SK-N-MC (cell line): ENCODE measurements around the gene SAMD8.
"Not testable (repeated sequence)": the region's sequence is repeated elsewhere in the genome, so short reads cannot be mapped to it uniquely, and the experiment has no call there.

Source experiments
- DNase-seq: peaks from one replicate; pipeline ENCODE4 v3.0.0-alpha.2; 2011; ENCODE audit warnings: low read depth, low spot score
- H3K27ac ChIP-seq: fragments of 200-600 bp; sonication (generic); 2 replicates; pipeline ENCODE4 v1.5.1; 2016; ENCODE audit warnings: mixed run types
- H3K36me3 ChIP-seq: fragments of 200-600 bp; sonication (generic); 2 replicates; pipeline ENCODE4 v1.6.1; 2017; ENCODE audit warnings: antibody characterized with exemption, low read length, mixed read lengths; ENCODE audit not compliant: insufficient read depth
- H3K4me3 ChIP-seq: fragments of 200-600 bp; sonication (generic); 2 replicates; pipeline ENCODE4 v1.5.1; 2016
- H3K9ac ChIP-seq: fragments of 200-600 bp; sonication (generic); 2 replicates; pipeline ENCODE4 v1.8.0; 2017; ENCODE audit warnings: mixed run types, mixed read lengths; ENCODE audit not compliant: insufficient read length
- H3K9me3 ChIP-seq: fragments of 200-600 bp; sonication (generic); 2 replicates; pipeline ENCODE4 v1.6.1; 2017; ENCODE audit warnings: low read depth, mild to moderate bottlenecking, antibody characterized with exemption, low read length, moderate library complexity, mixed read lengths
- EZH2 ChIP-seq: fragments of 200-600 bp; sonication (generic); IDR thresholded peaks from one replicate; pipeline ENCODE4 v1.6.1; 2017; ENCODE audit warnings: antibody characterized with exemption
- FOXP2 ChIP-seq: optimal IDR thresholded peaks from 2 replicates; pipeline ENCODE3; 2011; ENCODE audit warnings: mild to moderate bottlenecking, moderate library complexity; ENCODE audit not compliant: insufficient read depth; ENCODE audit errors: extremely low read length, control extremely low read depth
- POLR2AphosphoS5 ChIP-seq: IDR thresholded peaks from 2 replicates; pipeline ENCODE4 v1.6.1; 2012; ENCODE audit warnings: mild to moderate bottlenecking, low read depth, low read length, borderline replicate concordance

Gene SAMD8

DNA sequence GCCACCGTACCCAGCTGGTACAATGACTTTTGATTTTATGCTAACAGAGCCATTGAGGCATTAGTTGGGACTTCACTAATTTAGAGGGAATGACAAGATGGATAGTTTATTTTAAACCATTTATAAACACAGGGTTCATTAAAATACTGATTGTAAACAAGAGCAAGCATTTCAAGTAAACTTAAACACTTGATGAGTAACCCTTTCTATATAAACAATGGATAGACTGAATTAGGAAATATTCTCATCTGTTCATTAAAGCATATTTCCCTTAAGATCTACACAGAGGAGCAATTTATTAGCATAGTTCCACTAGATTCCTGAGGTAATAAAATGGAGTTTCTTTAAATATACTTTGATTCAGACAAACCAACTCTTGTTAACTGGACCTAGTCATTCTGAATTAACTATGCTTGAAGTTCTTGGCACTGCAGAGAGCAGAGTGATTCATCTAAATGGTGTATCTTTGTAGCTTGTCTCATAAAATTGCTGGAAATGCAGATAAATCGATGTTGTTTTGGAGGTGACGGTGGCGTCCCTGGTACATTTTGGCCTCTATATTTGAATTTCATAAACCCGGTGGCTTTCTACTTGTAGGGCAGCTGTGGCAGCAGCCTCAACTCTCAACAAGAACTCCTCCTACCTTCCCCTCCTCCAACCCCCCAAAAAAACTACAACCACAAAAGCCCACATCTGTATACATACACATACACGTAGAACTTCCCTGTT is 83.7 kb downstream of the SAMD8 start:
- TF ChIP-seq POLR2AphosphoS5 (no peak), EZH2 (no peak), FOXP2 (no peak)
- no peak overlapping the region for H3K9ac ChIP-seq
- no peak overlapping the region for H3K4me3 ChIP-seq
- H3K9me3 ChIP-seq = no peaks in the 10 kb centered on the region
- no peak for DNase-seq
- no peaks in the 10 kb centered on the region for H3K36me3 ChIP-seq
- no peak overlapping the region for H3K27ac ChIP-seq

DNA sequence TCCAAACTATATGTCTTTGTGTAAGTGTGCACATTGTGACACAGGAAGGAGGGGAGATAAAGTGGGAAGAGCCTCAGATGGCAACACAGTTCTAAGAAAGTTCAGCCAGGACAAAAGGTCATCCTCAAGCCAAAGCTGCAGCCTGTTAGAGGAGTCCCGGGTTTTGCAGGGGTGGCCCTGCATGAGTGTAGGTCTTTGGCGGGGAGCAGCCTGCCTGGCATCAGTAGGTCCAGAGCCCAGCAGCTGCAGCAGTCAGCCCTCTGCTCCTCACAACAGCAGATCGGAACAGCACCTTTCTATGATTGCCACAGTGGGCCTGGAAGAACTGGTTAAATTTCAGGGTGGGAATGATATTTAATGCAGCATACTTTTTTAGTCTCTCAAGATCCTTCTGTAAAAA is 85.6 kb downstream of the SAMD8 start:
- Histone ChIP-seq H3K9ac (no peak overlapping the region), H3K36me3 (no peaks in the 10 kb centered on the region), H3K4me3 (no peak overlapping the region), H3K27ac (no peak overlapping the region), H3K9me3 (no peaks in the 10 kb centered on the region)
- DNase-seq = no peak
- no peak for TF ChIP-seq FOXP2
- no peak for TF ChIP-seq POLR2AphosphoS5
- TF ChIP-seq EZH2 = no peak

DNA sequence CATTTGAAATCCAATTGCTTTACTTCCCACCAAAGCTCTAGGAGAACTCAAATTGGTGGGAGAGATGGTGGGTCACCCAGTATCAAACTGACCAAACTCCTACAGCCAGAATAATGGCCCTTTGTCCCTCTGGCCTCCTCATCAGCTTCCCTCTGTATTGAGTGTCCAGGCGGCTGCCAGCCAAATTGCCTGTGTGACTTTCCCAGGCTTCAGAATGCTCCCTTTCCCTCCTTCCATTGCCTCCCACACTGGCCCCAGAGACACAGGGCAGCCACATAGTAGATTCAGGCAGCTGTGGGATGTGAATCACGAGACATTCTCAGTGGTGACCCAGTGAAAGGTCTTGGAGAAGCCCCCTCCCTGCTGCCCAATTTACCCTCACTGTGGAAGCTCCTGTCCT is 86.5 kb downstream of the SAMD8 start:
- DNase-seq = no peak
- no peak for TF ChIP-seq POLR2AphosphoS5
- H3K9ac ChIP-seq = no peak overlapping the region
- H3K4me3 ChIP-seq = no peak overlapping the region
- no peaks in the 10 kb centered on the region for H3K9me3 ChIP-seq
- no peak overlapping the region for H3K27ac ChIP-seq
- no peaks in the 10 kb centered on the region for H3K36me3 ChIP-seq

DNA sequence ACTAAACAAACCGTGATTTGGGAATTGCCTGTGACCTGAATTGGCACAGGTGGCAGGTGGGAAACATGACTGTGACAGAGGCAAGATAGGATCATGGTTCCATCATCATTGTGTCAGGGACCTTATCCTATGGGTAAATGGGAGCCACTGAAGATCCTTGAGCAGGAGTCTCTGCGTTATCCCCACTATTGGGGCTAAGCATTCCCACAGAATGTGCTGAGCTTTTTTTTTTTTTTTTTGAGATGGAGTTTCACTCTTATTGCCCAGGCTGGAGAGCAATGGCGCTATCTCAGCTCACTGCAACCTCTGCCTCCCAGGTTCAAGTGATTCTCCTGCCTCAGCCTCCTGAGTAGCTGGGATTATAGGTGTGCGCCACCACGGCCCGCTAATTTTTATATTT is 88.5 kb downstream of the SAMD8 start:
- not testable (repeated sequence) for H3K9ac ChIP-seq, H3K36me3 ChIP-seq, DNase-seq, H3K4me3 ChIP-seq, H3K9me3 ChIP-seq, H3K27ac ChIP-seq

DNA sequence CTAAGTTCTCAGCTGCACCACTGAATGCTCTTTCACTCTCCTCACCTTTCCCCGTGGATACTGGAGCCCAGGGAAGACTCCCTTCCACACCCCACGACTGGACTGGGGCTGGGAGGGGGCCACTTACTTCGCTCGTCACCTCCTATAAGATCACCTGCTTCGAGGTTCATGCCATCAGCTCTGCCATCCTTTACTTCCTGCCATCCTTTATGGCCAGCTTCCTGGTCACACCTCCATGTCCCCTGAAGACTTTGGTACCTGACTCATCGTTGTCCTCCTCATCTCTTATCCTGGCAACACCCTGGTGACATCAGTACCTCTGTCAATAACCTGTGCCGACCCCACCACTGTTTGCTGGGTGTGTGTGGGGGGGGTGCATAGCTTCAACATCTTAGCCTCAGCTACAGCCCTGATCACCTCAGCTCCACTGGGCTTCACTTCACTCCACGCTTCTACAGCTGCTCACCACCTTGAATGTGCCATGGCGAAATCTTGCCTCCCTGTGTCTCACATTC is 90.4 kb downstream of the SAMD8 start:
- no peak overlapping the region for H3K4me3 ChIP-seq
- no peak for TF ChIP-seq EZH2
- TF ChIP-seq FOXP2 = no peak
- no peak overlapping the region for H3K27ac ChIP-seq
- H3K36me3 ChIP-seq = no peaks in the 10 kb centered on the region
- DNase-seq = no peak
- no peak overlapping the region for H3K9ac ChIP-seq
- no peaks in the 10 kb centered on the region for H3K9me3 ChIP-seq

DNA sequence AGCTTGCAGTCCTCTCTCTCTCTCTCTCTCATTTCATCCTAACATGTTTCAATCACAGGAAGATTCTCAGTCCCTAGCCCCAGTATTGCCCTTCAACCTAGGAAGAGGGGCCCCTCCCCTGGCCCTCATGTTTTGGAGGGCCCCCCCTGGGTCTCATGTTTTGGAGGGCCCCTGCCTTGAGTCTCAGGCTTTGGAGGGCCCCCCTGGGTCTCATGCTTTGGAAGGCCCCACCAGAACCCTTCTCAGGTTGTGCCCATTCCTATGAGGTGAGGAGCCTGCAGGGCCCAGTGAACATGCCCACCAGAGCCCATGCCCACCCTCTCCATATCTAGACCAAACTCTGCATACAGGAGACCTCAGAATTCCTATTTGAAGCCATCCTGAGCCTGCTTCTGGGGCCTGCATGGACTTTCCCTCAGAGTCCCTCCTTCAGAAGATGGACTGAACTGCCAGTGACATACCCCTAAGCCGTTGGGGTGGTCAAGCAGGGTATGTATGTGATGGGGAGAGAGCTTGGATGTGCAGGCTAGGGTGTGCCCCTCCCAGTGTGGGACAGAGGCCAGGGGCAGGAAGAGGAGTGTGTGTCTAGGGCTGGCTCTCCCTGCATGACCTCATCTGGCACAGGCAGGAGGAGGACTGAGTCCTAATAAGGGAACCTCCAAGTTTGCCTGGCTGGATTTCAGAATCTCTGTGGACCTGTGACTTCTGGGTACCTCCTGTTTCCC is 91.0 kb downstream of the SAMD8 start:
- H3K36me3 ChIP-seq = no peaks in the 10 kb centered on the region
- no peak for TF ChIP-seq FOXP2
- TF ChIP-seq POLR2AphosphoS5 = no peak
- H3K9me3 ChIP-seq = no peaks in the 10 kb centered on the region
- no peak overlapping the region for H3K4me3 ChIP-seq
- DNase-seq = no peak
- H3K9ac ChIP-seq = no peak overlapping the region
- H3K27ac ChIP-seq = no peak overlapping the region

DNA sequence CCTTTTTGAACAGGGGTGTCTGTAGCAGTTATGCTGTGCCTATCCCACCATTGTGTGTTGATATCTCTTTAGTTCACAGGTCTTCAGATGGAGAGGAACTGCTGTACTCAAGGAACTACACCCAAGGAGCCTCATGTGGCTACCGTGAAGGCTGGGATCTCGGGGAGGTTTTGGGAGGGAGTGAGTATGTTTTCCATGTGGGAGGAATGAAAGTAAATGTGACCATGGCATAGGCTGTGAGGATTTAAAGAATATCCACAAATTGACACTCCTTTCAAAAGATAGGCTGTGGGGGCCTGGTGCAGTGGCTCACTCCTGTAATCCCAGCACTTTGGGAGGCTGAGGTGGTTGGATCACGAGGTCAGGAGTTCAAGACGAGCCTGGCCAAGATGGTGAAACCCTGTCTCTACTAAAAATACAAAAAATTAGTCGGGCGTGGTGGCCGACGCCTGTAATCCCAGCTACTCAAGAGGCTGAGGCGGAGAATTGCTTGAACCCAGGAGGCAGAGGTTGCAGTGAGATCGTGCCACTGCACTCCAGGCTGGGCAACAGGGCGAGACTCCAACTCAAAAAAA is 91.7 kb downstream of the SAMD8 start:
- not testable (repeated sequence) for H3K4me3 ChIP-seq, H3K27ac ChIP-seq, H3K9ac ChIP-seq, DNase-seq, H3K9me3 ChIP-seq, H3K36me3 ChIP-seq

DNA sequence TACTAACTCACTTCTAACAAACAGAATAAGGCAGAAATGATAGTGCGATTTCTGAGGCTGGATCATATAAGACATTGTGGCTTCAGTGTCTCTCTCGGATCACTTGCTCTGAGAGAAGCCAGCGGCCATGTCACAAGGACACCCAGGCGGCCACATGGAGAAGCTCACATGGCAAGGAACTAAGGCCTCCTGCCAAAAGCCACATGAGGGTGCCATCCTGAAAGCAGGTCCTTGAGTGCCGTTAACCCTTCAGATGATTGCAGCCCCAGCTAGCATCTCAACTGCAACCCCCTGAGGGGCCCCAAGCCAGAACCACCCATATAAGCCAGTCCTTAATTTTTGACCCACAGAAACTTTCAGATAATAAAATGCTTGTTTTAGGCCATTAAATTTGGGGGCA is 92.3 kb downstream of the SAMD8 start:
- Histone ChIP-seq H3K9me3 (no peaks in the 10 kb centered on the region), H3K4me3 (no peak overlapping the region), H3K36me3 (no peaks in the 10 kb centered on the region), H3K9ac (no peak overlapping the region), H3K27ac (no peak overlapping the region)
- TF ChIP-seq POLR2AphosphoS5 (no peak), FOXP2 (no peak), EZH2 (no peak)
- no peak for DNase-seq

DNA sequence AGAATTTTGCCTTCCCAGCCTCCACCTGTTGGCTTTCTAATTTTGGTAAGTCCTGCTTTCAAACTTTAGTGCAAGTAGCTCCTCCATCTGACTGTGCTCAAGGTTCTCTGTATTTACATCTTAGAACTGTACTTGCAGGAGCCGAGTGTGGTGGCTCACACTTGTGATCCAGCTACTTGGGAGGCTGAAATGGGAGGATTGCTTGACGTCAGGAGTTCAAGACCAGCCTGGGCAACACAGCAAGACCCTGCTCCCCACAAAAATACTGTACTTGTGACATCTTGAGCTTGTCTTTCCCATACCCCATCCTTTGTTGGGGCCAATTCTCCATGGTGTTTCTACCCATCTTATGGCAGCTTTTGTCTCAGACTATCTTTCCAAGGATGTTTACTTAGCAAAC is 94.5 kb downstream of the SAMD8 start:
- H3K9ac ChIP-seq = no peak overlapping the region
- no peak overlapping the region for H3K27ac ChIP-seq
- H3K9me3 ChIP-seq = no peaks in the 10 kb centered on the region
- no peaks in the 10 kb centered on the region for H3K36me3 ChIP-seq
- no peak overlapping the region for H3K4me3 ChIP-seq
- DNase-seq = no peak
- no peak for TF ChIP-seq FOXP2
- TF ChIP-seq EZH2 = no peak
- TF ChIP-seq POLR2AphosphoS5 = no peak

DNA sequence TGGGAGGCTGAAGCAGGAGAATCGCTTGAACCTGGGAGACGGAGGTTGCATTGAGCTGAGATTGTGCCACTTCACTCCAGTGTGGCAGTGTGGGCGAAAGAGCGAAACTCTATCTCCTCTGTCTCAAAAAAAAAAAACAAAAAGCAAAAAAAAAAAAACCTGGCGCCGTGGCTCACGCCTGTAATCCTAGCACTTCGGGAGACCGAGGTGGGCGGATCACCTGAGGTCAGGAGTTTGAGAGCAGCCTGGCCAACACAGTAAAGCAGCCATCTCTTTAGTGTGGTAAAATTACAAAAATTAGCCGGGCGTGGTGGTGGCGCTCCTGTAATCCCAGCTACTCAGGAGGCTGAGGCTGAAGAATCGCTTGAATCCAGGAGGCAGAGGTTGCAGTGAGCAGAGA is 95.2 kb downstream of the SAMD8 start:
- H3K36me3 ChIP-seq, H3K27ac ChIP-seq, H3K9ac ChIP-seq, DNase-seq, H3K9me3 ChIP-seq, H3K4me3 ChIP-seq: not testable (repeated sequence)
